ENCODE data around the gene MSH5. TPM values are rescaled to one million over a fixed set of nuclear protein-coding genes. Genes with fewer than 3 reads are reported as not detected.

Gene MSH5
- total and polyA plus RNA-seq, 2 experiments from 2014 or later = 12.1 to 23.9 TPM

DNA sequence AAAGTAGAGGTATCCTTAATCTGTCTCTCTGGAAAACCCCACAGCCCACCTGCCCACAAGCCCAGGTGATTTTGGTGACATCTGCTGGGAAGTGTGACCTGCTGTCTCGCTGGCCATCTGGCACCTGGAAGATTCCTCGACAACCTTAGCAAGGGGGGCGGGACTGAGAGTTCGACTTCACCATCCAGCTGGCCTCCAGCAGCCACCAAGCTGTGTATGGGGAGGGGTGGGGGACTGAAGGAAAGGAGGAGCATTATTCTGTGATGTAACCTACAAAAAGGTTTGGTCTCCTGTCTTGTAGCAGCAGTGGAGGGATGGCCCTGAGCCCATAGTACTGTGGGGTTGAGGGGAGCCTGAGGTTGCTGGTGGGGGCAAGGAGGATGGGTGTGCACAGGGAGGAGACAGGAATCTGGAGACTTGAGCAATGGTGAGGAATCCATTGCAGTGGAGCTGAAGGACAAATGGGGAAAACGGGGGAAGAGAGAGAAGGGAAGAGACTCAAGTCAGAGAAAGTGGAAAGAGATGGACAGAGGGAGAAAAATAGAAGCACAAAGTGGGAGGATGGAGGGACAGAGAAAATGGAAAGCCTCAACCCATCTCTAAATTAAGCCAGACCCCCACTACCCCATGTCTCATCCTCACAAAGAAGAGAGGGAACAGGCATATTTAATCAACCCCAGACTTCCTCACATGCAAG, 29.1 kb upstream of the MSH5 start:
- Histone ChIP-seq H3K4me1 (ENCODE audit: insufficient read depth) (peaks cover 20% of the 10 kb centered on the region), H3K79me2 (replicated peaks; ENCODE audit: insufficient read depth) (no peaks in the 10 kb centered on the region), H3K4me2 (no peak overlapping the region), H3K4me3 (no peak overlapping the region), H4K20me1 (replicated peaks; ENCODE audit: insufficient read depth) (no peaks in the 10 kb centered on the region), H3K9me2 (ENCODE audit: insufficient read depth) (no peaks in the 10 kb centered on the region), H2AFZ (no peak overlapping the region), H3K27ac (ENCODE audit: low read depth) (no peak overlapping the region), H3K36me3 (ENCODE audit: insufficient read depth) (no peaks in the 10 kb centered on the region), H3K27me3 (ENCODE audit: insufficient read depth) (no peaks in the 10 kb centered on the region), H3F3A (replicated peaks; ENCODE audit: low read depth) (no peaks in the 10 kb centered on the region)
- Mint-ChIP-seq H3K4me1 (peaks cover 24% of the 10 kb centered on the region), H3K27me3 (ENCODE audit: insufficient read depth, low read depth, poor library complexity) (peaks cover 19% of the 10 kb centered on the region), H3K9me3 (no peaks in the 10 kb centered on the region), H3K36me3 (ENCODE audit: low read depth) (no peaks in the 10 kb centered on the region), H3K4me3 (no peak overlapping the region), H3K27ac (no peak overlapping the region)
- ATAC-seq = no peak
- no peak for DNase-seq (ENCODE audit: low spot score)
- TF ChIP-seq NANOG (IDR thresholded peaks at IDR 0.05; ENCODE audit: borderline replicate concordance) (no peak), ZNF114 (CRISPR knock-in tag; IDR thresholded peaks at IDR 0.05) (no peak), EZH2phosphoT487 (IDR thresholded peaks at IDR 0.05; ENCODE audit: unreplicated experiment) (no peak), POLR2AphosphoS5 (IDR thresholded peaks at IDR 0.05; ENCODE audit: low read depth) (no peak), CREB1 (CRISPR knock-in tag; IDR thresholded peaks at IDR 0.05; ENCODE audit: low read depth) (no peak), EZH2 (IDR thresholded peaks at IDR 0.05; ENCODE audit: low read depth, unreplicated experiment) (no peak), ZNF331 (CRISPR knock-in tag; IDR thresholded peaks at IDR 0.05; ENCODE audit: low read depth) (no peak), JUNB (IDR thresholded peaks at IDR 0.05; ENCODE audit: unreplicated experiment) (no peak), STAT1 (IDR thresholded peaks at IDR 0.05; ENCODE audit: unreplicated experiment) (no peak)
- TF ChIP-seq, protein P1, sequence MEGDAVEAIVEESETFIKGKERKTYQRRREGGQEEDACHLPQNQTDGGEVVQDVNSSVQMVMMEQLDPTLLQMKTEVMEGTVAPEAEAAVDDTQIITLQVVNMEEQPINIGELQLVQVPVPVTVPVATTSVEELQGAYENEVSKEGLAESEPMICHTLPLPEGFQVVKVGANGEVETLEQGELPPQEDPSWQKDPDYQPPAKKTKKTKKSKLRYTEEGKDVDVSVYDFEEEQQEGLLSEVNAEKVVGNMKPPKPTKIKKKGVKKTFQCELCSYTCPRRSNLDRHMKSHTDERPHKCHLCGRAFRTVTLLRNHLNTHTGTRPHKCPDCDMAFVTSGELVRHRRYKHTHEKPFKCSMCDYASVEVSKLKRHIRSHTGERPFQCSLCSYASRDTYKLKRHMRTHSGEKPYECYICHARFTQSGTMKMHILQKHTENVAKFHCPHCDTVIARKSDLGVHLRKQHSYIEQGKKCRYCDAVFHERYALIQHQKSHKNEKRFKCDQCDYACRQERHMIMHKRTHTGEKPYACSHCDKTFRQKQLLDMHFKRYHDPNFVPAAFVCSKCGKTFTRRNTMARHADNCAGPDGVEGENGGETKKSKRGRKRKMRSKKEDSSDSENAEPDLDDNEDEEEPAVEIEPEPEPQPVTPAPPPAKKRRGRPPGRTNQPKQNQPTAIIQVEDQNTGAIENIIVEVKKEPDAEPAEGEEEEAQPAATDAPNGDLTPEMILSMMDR (conservative IDR thresholded peaks at IDR 0.05; ENCODE audit: low read depth in 2 of 2) = no peak
- TF ChIP-seq, protein P2, sequence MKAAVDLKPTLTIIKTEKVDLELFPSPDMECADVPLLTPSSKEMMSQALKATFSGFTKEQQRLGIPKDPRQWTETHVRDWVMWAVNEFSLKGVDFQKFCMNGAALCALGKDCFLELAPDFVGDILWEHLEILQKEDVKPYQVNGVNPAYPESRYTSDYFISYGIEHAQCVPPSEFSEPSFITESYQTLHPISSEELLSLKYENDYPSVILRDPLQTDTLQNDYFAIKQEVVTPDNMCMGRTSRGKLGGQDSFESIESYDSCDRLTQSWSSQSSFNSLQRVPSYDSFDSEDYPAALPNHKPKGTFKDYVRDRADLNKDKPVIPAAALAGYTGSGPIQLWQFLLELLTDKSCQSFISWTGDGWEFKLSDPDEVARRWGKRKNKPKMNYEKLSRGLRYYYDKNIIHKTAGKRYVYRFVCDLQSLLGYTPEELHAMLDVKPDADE (IDR thresholded peaks at IDR 0.05) = no peak
- TF ChIP-seq, protein P3, sequence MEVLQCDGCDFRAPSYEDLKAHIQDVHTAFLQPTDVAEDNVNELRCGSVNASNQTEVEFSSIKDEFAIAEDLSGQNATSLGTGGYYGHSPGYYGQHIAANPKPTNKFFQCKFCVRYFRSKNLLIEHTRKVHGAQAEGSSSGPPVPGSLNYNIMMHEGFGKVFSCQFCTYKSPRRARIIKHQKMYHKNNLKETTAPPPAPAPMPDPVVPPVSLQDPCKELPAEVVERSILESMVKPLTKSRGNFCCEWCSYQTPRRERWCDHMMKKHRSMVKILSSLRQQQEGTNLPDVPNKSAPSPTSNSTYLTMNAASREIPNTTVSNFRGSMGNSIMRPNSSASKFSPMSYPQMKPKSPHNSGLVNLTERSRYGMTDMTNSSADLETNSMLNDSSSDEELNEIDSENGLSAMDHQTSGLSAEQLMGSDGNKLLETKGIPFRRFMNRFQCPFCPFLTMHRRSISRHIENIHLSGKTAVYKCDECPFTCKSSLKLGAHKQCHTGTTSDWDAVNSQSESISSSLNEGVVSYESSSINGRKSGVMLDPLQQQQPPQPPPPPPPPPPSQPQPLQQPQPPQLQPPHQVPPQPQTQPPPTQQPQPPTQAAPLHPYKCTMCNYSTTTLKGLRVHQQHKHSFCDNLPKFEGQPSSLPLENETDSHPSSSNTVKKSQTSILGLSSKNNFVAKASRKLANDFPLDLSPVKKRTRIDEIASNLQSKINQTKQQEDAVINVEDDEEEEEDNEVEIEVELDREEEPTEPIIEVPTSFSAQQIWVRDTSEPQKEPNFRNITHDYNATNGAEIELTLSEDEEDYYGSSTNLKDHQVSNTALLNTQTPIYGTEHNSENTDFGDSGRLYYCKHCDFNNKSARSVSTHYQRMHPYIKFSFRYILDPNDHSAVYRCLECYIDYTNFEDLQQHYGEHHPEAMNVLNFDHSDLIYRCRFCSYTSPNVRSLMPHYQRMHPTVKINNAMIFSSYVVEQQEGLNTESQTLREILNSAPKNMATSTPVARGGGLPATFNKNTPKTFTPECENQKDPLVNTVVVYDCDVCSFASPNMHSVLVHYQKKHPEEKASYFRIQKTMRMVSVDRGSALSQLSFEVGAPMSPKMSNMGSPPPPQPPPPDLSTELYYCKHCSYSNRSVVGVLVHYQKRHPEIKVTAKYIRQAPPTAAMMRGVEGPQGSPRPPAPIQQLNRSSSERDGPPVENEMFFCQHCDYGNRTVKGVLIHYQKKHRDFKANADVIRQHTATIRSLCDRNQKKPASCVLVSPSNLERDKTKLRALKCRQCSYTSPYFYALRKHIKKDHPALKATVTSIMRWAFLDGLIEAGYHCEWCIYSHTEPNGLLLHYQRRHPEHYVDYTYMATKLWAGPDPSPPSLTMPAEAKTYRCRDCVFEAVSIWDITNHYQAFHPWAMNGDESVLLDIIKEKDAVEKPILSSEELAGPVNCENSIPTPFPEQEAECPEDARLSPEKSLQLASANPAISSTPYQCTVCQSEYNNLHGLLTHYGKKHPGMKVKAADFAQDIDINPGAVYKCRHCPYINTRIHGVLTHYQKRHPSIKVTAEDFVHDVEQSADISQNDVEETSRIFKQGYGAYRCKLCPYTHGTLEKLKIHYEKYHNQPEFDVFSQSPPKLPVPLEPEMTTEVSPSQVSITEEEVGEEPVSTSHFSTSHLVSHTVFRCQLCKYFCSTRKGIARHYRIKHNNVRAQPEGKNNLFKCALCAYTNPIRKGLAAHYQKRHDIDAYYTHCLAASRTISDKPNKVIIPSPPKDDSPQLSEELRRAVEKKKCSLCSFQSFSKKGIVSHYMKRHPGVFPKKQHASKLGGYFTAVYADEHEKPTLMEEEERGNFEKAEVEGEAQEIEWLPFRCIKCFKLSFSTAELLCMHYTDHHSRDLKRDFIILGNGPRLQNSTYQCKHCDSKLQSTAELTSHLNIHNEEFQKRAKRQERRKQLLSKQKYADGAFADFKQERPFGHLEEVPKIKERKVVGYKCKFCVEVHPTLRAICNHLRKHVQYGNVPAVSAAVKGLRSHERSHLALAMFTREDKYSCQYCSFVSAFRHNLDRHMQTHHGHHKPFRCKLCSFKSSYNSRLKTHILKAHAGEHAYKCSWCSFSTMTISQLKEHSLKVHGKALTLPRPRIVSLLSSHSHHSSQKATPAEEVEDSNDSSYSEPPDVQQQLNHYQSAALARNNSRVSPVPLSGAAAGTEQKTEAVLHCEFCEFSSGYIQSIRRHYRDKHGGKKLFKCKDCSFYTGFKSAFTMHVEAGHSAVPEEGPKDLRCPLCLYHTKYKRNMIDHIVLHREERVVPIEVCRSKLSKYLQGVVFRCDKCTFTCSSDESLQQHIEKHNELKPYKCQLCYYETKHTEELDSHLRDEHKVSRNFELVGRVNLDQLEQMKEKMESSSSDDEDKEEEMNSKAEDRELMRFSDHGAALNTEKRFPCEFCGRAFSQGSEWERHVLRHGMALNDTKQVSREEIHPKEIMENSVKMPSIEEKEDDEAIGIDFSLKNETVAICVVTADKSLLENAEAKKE (CRISPR knock-in tag; IDR thresholded peaks at IDR 0.05) = no peak
- TF ChIP-seq, protein P4, sequence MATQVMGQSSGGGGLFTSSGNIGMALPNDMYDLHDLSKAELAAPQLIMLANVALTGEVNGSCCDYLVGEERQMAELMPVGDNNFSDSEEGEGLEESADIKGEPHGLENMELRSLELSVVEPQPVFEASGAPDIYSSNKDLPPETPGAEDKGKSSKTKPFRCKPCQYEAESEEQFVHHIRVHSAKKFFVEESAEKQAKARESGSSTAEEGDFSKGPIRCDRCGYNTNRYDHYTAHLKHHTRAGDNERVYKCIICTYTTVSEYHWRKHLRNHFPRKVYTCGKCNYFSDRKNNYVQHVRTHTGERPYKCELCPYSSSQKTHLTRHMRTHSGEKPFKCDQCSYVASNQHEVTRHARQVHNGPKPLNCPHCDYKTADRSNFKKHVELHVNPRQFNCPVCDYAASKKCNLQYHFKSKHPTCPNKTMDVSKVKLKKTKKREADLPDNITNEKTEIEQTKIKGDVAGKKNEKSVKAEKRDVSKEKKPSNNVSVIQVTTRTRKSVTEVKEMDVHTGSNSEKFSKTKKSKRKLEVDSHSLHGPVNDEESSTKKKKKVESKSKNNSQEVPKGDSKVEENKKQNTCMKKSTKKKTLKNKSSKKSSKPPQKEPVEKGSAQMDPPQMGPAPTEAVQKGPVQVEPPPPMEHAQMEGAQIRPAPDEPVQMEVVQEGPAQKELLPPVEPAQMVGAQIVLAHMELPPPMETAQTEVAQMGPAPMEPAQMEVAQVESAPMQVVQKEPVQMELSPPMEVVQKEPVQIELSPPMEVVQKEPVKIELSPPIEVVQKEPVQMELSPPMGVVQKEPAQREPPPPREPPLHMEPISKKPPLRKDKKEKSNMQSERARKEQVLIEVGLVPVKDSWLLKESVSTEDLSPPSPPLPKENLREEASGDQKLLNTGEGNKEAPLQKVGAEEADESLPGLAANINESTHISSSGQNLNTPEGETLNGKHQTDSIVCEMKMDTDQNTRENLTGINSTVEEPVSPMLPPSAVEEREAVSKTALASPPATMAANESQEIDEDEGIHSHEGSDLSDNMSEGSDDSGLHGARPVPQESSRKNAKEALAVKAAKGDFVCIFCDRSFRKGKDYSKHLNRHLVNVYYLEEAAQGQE (IDR thresholded peaks at IDR 0.05; ENCODE audit: unreplicated experiment) = no peak
